ENCODE results near the gene PRR22.

DNA sequence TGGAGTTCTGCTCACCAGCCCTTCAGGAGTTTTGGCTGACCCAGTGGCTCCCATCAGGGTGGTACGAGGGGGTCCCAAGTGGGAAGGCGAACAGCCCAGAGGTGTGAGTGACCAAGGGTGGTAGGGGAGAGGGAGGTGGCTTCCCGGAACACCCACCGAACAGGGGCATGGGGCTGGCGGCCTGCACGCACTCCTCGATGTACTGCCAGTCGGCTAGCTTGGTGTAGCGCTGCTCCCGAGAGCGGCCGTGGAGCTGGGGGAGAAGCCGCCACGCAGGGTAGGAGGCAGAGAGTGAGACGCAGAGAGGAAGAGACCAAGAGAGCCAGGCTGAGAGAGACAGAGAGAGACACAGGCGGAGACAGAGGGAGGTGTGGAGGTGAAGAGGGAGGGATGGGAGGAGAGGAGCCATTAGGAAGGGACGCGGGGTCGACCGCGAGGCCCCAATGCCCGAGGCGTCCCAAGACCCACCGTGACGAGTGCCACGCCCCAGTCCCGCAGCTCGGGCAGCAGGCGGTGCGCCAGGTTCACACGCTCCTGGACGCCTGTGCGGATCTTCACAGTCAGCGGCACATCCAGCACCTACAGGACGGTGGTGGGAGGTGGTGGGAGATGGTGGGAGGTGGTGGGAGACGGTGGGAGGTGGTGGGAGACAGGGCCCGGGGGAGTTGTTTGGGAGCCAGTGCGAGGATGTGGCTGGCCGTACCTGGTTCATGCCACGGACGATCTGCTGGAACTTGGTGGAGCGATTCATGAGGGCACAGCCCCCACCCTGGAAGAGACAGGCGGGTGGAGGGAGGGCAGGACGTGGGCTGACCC lies 2.3 kb upstream of the PRR22 start:
- TF ChIP-seq POLR2A (IDR thresholded peaks at IDR 0.05; ENCODE audit: low read depth, low read length) (no peak), TAF1 (IDR thresholded peaks at IDR 0.05; ENCODE audit: low read depth, low read length) (no peak), SPI1 (IDR thresholded peaks at IDR 0.05; ENCODE audit: low read depth, low read length) (no peak), POLR2AphosphoS5 (IDR thresholded peaks at IDR 0.05; ENCODE audit: low read depth, low read length) (no peak)

All from GM12891 (cell line).